GM12892 (cell line): ENCODE results near the gene DPH3.

ENCODE experiments used
- DNase-seq: peaks from one replicate; pipeline ENCODE4 v3.0.0; 2011; ENCODE audit not compliant: insufficient read length
- FAIRE-seq: peaks from 2 replicates; lab custom pipeline; 2011; peaks lifted over from hg19 to GRCh38; lab: Jason Lieb, UNC
- POLR2A ChIP-seq: IDR thresholded peaks from 2 replicates; pipeline ENCODE4 v1.6.1; 2011; ENCODE audit warnings: low read depth, low read length, control low read depth
- POLR2AphosphoS5 ChIP-seq: IDR thresholded peaks from 2 replicates; pipeline ENCODE4 v1.6.1; 2011; ENCODE audit warnings: low read depth, low read length, control low read depth
- TAF1 ChIP-seq: IDR thresholded peaks from 2 replicates; pipeline ENCODE4 v1.6.1; 2011; ENCODE audit warnings: low read depth, mild to moderate bottlenecking, control low read depth, low read length, borderline replicate concordance

DPH3 gene

DNA sequence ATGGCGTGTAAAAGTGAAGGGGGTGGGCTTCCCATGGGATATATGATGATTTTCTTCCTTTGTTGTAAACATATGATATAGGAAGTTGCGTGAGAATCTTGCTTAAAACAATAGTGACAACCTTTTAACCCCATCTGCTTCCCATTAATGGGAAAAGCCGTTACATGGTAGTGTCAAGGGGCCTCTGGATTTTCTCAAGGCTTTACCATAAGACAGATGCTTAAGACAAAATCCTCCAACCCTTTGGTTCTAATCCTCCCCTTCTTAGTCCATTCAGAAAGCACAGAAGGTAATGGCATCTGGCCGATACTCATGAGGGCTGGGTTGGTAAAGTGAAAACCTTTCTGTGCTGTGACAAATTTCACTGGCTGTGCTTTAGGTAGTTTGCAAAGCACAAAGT lies 25.0 kb downstream of the DPH3 start:
- DNase-seq (no peak), FAIRE-seq (no peak)
- no peak for TF ChIP-seq TAF1
- no peak for TF ChIP-seq POLR2AphosphoS5
- no peak for TF ChIP-seq POLR2A

DNA sequence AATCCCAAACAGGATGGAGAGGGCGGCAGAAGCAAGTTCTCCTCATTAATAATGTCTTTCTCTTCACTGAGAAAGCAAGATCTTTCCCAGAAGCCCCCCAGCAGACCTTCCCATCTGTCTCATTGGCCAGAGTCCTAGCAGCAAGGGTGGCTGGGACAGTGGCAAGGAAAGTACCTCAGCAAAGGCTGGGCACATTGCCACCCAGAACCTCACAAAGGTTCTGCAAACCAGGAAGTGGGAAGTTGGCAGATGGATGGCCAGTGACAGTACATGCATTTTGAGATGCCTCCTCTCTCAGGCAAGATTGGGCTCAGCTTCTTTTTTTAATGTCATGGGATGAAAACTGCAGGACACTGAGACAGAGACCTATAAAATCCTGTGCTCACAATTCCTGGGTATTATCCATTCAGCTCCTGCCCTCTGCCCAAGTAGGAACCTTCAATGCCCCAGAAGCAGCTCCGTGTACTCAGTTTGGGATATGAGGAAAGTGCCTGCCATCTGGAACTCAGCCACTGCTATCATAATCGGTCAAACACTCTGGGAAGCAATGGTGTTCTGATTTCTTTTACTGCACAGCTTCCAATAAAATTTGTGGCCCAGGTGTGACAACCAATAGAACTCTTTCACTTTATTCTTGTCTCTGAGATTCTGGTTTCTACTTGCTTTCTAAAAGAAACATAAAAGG lies 25.5 kb downstream of the DPH3 start:
- TF ChIP-seq POLR2AphosphoS5, result no peak
- TF ChIP-seq TAF1, result no peak
- TF ChIP-seq POLR2A, result no peak
- FAIRE-seq (no peak), DNase-seq (no peak)

DNA sequence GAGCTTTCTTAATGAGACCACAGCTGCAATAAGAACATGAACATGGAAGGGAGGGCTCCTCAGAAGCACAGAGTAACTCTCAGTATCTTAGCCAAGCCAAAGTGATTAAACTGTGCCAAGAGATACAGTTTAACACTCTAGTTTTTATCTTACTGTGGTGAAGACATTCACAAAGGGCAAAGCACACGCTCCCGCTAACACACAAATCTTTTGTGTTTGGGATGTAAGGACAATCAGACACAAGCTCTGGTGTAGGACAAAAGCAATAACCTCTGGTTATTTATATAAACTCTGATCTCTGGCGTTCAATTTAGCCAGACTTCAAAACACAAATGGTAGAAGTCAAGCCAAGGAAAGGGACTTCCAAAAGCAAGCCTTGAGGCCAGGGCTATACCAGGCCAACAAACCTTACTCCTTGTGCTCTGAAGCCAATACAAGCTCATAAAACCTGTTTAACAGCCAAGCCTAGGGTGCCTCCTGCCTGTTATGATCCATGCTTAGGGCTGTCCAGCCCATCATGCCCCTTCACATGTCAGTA lies 27.8 kb downstream of the DPH3 start:
- DNase-seq, result no peak

DNA sequence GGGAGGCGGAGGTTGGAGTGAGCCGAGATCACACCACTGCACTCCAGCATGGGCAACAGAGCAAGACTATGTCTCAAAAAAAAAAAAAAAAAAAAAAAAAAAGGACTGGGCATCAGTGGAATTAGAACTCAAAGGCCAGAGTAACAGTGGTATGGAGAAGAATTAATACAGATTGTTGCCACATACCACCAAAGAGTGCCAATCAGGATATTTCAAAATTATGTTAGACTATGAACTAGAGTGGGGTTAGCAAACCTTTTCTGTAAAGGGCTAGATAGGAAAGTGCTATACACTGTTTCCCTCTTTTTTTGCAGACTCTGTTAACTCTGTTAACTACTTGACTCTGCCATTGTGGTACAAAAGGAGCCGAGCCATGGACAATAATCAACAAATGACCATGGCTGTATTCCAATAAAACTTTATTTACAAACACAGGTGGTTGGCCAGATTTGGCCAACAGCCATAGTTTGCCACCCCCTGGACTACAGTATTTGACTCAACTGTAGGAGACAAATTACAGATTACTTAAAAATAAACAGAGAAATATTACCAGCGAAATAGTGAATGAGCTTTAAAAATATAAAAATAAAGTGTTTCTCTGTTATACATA lies 28.6 kb downstream of the DPH3 start:
- DNase-seq (no peak), FAIRE-seq (no peak)
- TF ChIP-seq POLR2A (no peak), TAF1 (no peak), POLR2AphosphoS5 (no peak)

More for the DNA sequence above, 27.8 kb downstream of the DPH3 start:
- no peak for TF ChIP-seq POLR2A
- no peak for FAIRE-seq

DNA sequence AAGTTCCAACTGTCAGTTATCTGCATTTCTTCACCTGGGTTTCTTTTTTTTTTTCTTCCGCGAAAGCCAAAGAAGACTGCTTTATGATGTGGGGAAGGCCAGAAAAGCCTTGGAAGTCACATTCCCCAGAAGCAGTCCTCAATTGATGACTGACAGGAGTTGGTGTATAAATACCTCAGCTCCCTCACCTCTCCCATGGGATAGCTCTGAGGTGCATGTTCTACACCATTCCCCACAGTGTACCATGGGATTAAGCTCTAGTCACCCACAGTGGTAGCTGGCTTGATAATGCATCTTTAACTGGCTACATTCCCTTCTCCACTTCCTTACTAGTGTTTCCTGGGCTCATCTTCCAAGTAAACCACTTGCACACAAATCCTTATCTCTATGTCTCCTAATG lies 30.5 kb downstream of the DPH3 start:
- no peak for FAIRE-seq
- DNase-seq, result no peak
- no peak for TF ChIP-seq POLR2A
- no peak for TF ChIP-seq TAF1
- TF ChIP-seq POLR2AphosphoS5, result no peak

DNA sequence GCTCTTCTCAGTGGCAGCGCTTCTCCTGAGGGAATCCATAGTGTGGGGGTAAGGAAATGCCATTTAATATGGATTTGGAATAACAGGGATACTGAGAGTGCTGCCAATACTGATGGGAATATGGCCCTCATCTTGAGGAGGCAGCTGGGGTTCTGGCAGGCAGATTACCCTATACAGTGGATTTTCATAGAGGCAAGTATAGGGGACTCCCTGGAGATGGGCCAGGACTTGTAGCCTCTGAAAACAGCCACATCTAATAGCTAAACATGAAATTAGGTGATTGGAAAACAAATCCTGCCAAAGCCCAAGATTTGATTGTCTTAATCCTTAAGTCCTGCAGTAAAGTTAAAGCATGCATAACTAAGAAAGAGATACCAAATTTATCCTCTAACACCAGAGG lies 30.9 kb downstream of the DPH3 start:
- TF ChIP-seq TAF1 (no peak), POLR2AphosphoS5 (no peak), POLR2A (no peak)
- FAIRE-seq, result no peak
- no peak for DNase-seq

DNA sequence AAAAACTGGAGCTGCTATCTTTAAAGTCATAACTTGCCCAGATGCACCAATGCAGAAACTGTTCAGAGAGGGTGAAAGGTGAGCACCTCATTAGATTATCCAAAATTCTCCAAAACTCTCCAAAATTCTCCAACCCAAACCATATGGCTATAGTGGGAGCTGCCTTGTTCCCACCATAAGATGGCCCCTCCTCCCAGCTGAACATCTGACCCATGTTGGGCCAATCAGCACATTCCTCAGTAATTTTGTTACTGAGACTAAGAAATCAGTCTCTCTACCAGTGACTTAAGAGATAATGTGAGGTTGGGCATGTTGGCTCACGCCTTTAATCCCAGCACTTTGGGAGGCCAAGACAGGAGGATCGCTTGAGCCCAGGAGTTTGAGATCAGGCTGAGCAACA lies 32.8 kb downstream of the DPH3 start:
- TF ChIP-seq POLR2A (no peak), TAF1 (no peak), POLR2AphosphoS5 (no peak)
- DNase-seq, result no peak
- FAIRE-seq, result no peak

DNA sequence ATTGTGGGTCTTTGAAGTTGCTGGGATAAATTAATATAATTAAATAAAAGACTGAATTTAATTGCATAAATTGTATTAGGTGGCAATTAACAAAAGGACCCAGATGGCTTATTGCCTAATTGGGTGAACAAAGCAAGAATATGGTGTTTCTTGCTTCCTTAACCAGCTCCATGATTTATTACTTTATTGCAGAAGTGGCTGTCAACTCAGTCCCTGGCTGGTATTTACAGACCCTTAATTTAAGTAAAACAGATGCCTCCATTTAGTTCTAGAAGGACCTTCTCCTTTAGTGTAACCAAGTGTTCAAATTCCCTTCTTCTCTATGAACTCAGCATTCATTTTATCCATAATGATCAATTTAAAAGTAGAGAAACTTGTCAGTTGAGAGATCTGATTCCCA lies 35.1 kb downstream of the DPH3 start:
- TF ChIP-seq POLR2A, result no peak
- TF ChIP-seq TAF1, result no peak
- no peak for TF ChIP-seq POLR2AphosphoS5
- DNase-seq (no peak), FAIRE-seq (no peak)

DNA sequence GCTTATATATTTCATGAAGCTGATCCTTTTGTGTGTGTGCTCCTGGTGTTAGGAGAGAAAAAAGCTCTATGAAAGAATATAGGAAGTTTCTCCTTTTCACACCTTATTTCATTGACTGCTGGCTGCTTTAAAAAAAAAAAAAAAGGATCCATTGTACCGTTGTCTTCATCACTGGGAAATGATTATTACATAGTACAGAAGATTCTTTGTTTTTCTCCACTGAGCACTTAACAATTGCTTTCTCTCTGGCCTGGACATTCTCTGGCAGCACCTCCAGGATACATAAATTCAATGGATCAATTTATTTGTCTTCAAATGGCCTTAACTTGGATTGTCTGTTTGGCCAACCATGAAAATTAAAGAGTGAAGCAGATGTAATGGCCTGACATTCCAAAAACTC lies 37.2 kb downstream of the DPH3 start:
- no peak for FAIRE-seq
- TF ChIP-seq TAF1 (no peak), POLR2AphosphoS5 (no peak), POLR2A (no peak)

DNA sequence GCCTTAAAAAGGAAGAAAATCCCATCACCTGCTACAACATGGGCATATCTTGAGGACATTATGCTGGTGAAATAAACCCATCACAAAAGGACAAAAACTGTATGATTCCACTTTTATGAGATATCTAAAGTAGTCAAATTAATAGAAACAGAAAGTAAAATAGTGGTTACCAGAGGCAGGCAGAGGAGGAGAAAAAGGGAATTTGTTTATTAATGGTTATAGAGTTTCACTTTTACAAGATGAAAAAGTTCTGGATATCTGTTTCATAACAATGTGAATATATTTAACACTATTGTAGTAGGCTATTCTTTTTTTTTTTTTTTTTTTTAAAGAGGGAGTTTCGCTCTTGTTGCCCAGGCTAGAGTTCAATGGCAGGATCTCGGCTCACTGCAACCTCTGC lies 40.4 kb downstream of the DPH3 start:
- no peak for TF ChIP-seq POLR2AphosphoS5
- no peak for TF ChIP-seq TAF1
- no peak for TF ChIP-seq POLR2A
- FAIRE-seq (no peak), DNase-seq (no peak)

More for the DNA sequence above, 37.2 kb downstream of the DPH3 start:
- DNase-seq, result no peak

DNA sequence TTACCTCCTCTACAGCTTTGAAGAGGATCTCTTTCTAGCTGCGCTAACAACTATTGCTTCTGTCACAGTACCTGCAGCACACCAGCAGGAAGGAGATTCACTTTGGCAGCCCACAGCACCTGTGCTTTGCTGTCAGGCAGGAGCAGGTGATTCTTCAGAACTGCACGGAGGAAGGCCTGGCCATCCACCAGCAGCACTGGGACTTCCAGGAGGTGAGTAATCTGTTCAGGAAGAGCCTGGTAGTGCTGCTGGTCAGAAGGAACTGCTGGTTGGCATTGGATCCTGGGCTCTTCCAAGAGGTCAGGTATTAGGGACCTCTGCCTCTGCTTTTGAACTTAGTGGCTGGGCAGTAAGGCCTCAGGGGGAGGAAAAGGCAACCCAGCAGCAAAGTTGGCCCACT lies 42.2 kb downstream of the DPH3 start:
- DNase-seq (no peak), FAIRE-seq (no peak)
- no peak for TF ChIP-seq POLR2A
- TF ChIP-seq POLR2AphosphoS5, result no peak
- no peak for TF ChIP-seq TAF1

DNA sequence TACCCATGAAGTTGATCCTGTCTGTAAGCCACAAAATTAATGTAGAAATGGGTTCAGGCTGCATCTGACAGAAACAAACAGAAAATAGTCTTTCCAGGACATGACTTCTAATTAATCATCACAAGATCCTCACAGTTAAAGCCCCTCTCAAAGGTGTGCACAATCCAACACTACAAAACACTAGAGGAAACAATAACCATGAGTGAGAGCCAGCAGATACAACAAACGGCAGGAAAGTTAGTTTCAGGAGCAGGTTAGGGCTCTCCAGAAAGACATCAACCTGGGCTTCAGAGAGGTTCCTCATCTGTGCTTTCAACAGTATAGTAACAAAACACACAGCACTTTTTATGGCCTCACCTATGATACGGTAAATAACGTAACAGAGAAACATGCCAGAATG lies 42.8 kb downstream of the DPH3 start:
- DNase-seq (no peak), FAIRE-seq (no peak)
- no peak for TF ChIP-seq TAF1
- no peak for TF ChIP-seq POLR2A
- no peak for TF ChIP-seq POLR2AphosphoS5
